HCT116 (cell line): ENCODE results near the gene EML1. TPM values are rescaled to one million over a fixed set of nuclear protein-coding genes. Genes with fewer than 3 reads are reported as not detected.

Experiments
- ATAC-seq: fragments of 200-7000 bp; cut with Tn5 transposase; 2 replicates; pipeline ENCODE4 v1.9.1; 2020; ENCODE audit warnings: mild to moderate bottlenecking, moderate library complexity
- BruUV-seq: library from RNA; stranded (reverse); fragments of 400-500 nt; replicated peaks from 2 replicates; lab custom pipeline; 2021; lab: Mats Ljungman, UMichigan
- CTCF ChIA-PET: fragments of 300-600 bp; sonication (Branson Sonifier 250); formaldehyde crosslinking; loops from one replicate; lab custom pipeline; 2021; ENCODE audit warnings: antibody characterized with exemption; lab: Charles Lee
- POLR2A ChIA-PET: fragments of 300-600, 350-600 bp; sonication (Branson Sonifier 250); formaldehyde crosslinking; loops from one replicate; lab custom pipeline; 2021; ENCODE audit warnings: antibody characterized with exemption; lab: Charles Lee
- RAD21 ChIA-PET, 2 experiments: fragments of 300-600 bp; sonication (Branson Sonifier 250); formaldehyde crosslinking; loops; one replicate each; lab custom pipeline; 2023; ENCODE audit warnings: low total read pairs in 2 of 2; ENCODE audit not compliant: uncharacterized antibody in 2 of 2, unreplicated experiment in 2 of 2, low non-redundant PET in 1 of 2; lab: Charles Lee
- DNase-seq: peaks from one replicate; pipeline ENCODE4 v3.0.0-alpha.2; 2010; ENCODE audit warnings: low read depth, low spot score
- H2AFZ ChIP-seq: fragments of 200-600 bp; shearing (Covaris generic), sonication (generic); 2 replicates; pipeline ENCODE4 v1.6.1; 2017; ENCODE audit warnings: low read depth, mixed run types, mixed read lengths, antibody characterized with exemption, low read length; ENCODE audit not compliant: poor library complexity, severe bottlenecking
- H3K27ac ChIP-seq: 2 replicates; pipeline ENCODE4 v1.5.1; 2012; ENCODE audit warnings: low read depth, low read length
- H3K27me3 ChIP-seq: fragments of 200-600 bp; sonication (generic); 2 replicates; pipeline ENCODE4 v1.6.1; 2016; ENCODE audit warnings: mixed run types, low read length, mixed read lengths; ENCODE audit not compliant: insufficient read depth
- H3K36me3 ChIP-seq, 2 experiments: fragments of 200-500 bp in 1 of 2; fragments of 200-600 bp in 1 of 2; sonication (Bioruptor generic) in 1 of 2; sonication (generic) in 1 of 2; 2 replicates each; pipeline versions ENCODE4 v1.5.1 to v1.6.1; 2014 to 2016; ENCODE audit warnings: low read length in 2 of 2, inconsistent platforms in 1 of 2, mixed read lengths in 1 of 2, mixed run types in 1 of 2; ENCODE audit not compliant: insufficient read depth in 2 of 2, control insufficient read depth in 1 of 2
- H3K4me1 ChIP-seq, 2 experiments: fragments of 200-600 bp in 1 of 2; sonication (generic) in 1 of 2; 2 replicates each; pipeline versions ENCODE4 v1.5.1 to v1.6.1; 2012 to 2017; ENCODE audit warnings: low read length in 2 of 2, inconsistent platforms in 1 of 2, mild to moderate bottlenecking in 1 of 2, mixed read lengths in 1 of 2, mixed run types in 1 of 2, moderate library complexity in 1 of 2; ENCODE audit not compliant: insufficient read depth in 2 of 2, control insufficient read depth in 1 of 2
- H3K4me2 ChIP-seq: fragments of 200-600 bp; sonication (generic); 2 replicates; pipeline ENCODE4 v1.6.1; 2017; ENCODE audit warnings: mixed run types, low read length, mixed read lengths
- H3K4me3 ChIP-seq, 2 experiments: fragments of 200-600 bp in 1 of 2; sonication (generic) in 1 of 2; replicated peaks in 1 of 2; 2 replicates each; pipeline ENCODE4 v1.5.1; 2011 to 2016; ENCODE audit warnings: low read length in 2 of 2, control low read depth in 1 of 2, low read depth in 1 of 2, mild to moderate bottlenecking in 1 of 2, mixed read lengths in 1 of 2, mixed run types in 1 of 2
- H3K79me2 ChIP-seq: fragments of 200-600 bp; sonication (generic); 2 replicates; pipeline ENCODE4 v1.6.1; 2017; ENCODE audit warnings: mild to moderate bottlenecking, mixed run types, low read length, moderate library complexity, mixed read lengths; ENCODE audit not compliant: insufficient read depth
- H3K9ac ChIP-seq: fragments of 200-600 bp; sonication (generic); 2 replicates; pipeline ENCODE4 v1.6.1; 2016; ENCODE audit warnings: low read length, mixed read lengths
- H3K9me2 ChIP-seq: fragments of 200-600 bp; sonication (generic), shearing (Covaris generic); 2 replicates; pipeline ENCODE4 v1.6.1; 2017; ENCODE audit warnings: mixed run types, mild to moderate bottlenecking, moderate library complexity; ENCODE audit not compliant: insufficient read depth
- H3K9me3 ChIP-seq, 2 experiments: fragments of 200-500 bp in 1 of 2; fragments of 200-600 bp in 1 of 2; sonication (Bioruptor generic) in 1 of 2; sonication (generic) in 1 of 2; 2 replicates each; pipeline ENCODE4 v1.6.1; 2014 to 2017; ENCODE audit warnings: low read length in 2 of 2, mixed read lengths in 2 of 2, inconsistent platforms in 1 of 2, low read depth in 1 of 2, mild to moderate bottlenecking in 1 of 2, mixed run types in 1 of 2, moderate library complexity in 1 of 2; ENCODE audit not compliant: control insufficient read depth in 1 of 2, insufficient read depth in 1 of 2
- H4K20me1 ChIP-seq: fragments of 200-600 bp; sonication (generic), shearing (Covaris generic); 2 replicates; pipeline ENCODE4 v1.6.1; 2017; ENCODE audit warnings: mixed run types, mild to moderate bottlenecking, moderate library complexity; ENCODE audit not compliant: insufficient read depth
- ATF3 ChIP-seq: IDR thresholded peaks from 2 replicates; pipeline ENCODE4 v1.6.1; 2012
- CBX3 ChIP-seq: IDR thresholded peaks from 2 replicates; pipeline ENCODE4 v1.6.1; 2012; ENCODE audit warnings: low read depth
- ELF1 ChIP-seq: IDR thresholded peaks from 2 replicates; pipeline ENCODE4 v1.6.1; 2012; ENCODE audit warnings: low read depth, borderline replicate concordance
- JUND ChIP-seq: IDR thresholded peaks from 2 replicates; pipeline ENCODE4 v1.6.1; 2012
- POLR2A ChIP-seq: IDR thresholded peaks from 2 replicates; pipeline ENCODE4 v1.7.0; 2011; ENCODE audit warnings: borderline replicate concordance; ENCODE audit not compliant: insufficient read depth, insufficient read length; ENCODE audit errors: extremely low read depth
- POLR2AphosphoS5 ChIP-seq: IDR thresholded peaks from 2 replicates; pipeline ENCODE4 v1.6.1; 2011; ENCODE audit warnings: mild to moderate bottlenecking, low read depth, low read length, moderate library complexity
- RAD21 ChIP-seq: IDR thresholded peaks from 2 replicates; pipeline ENCODE4 v1.6.1; 2012; ENCODE audit warnings: low read depth, mild to moderate bottlenecking
- REST ChIP-seq: IDR thresholded peaks from 2 replicates; pipeline ENCODE4 v1.6.1; 2012; ENCODE audit warnings: low read depth
- SIN3A ChIP-seq: IDR thresholded peaks from 2 replicates; pipeline ENCODE4 v1.6.1; 2012; ENCODE audit warnings: low read depth
- SP1 ChIP-seq: IDR thresholded peaks from 2 replicates; pipeline ENCODE4 v1.6.1; 2012; ENCODE audit warnings: low read depth
- SRF ChIP-seq: IDR thresholded peaks from 2 replicates; pipeline ENCODE4 v1.6.1; 2012; ENCODE audit warnings: low read depth
- TCF7L2 ChIP-seq: IDR thresholded peaks from 2 replicates; pipeline ENCODE4 v1.7.0; 2011; ENCODE audit warnings: borderline replicate concordance, inconsistent platforms; ENCODE audit not compliant: insufficient read depth, insufficient read length; ENCODE audit errors: extremely low read depth
- ZBTB33 ChIP-seq: IDR thresholded peaks from 2 replicates; pipeline ENCODE4 v1.6.1; 2011; ENCODE audit warnings: mild to moderate bottlenecking, low read length, moderate library complexity; ENCODE audit not compliant: insufficient replicate concordance; ENCODE audit errors: extremely low read depth
- ZFX ChIP-seq: fragments of 450-650 bp; IDR thresholded peaks from 2 replicates; pipeline ENCODE4 v1.6.1; 2017
- ZNF274 ChIP-seq: fragments of 200-500 bp; sonication (Bioruptor generic); IDR thresholded peaks from 2 replicates; pipeline ENCODE4 v1.6.1; 2014; ENCODE audit warnings: mild to moderate bottlenecking, low read depth, low read length, inconsistent platforms
- intact Hi-C: fragments of 100-400 bp; cut with micrococcal nuclease; formaldehyde crosslinking; loops from 2 replicates; pipeline ENCODE4 v1.10.0; 2022
- total RNA-seq: library from RNA; stranded (reverse); gene quantifications from one replicate; pipeline ENCODE4 v1.2.1, GENCODE V29; 2021; ENCODE audit not compliant: unreplicated experiment

EML1 gene
- total RNA-seq, 1 experiment from 2014 or later, result 7.4 TPM

- BruUV-seq, result no TSS peak
- no peaks in the 10 kb centered on the region for H3K36me3 ChIP-seq
- DNase-seq, result no peak
- TF ChIP-seq ATF3 (no peak), POLR2AphosphoS5 (no peak), RAD21 (no peak)
- TF ChIP-seq, all 23 proteins: peak for 0
- Histone ChIP-seq H3K9ac (no peak overlapping the region), H4K20me1 (no peaks in the 10 kb centered on the region), H3K79me2 (no peaks in the 10 kb centered on the region), H3K27me3 (peaks cover 21% of the 10 kb centered on the region), H3K9me3 (no peaks in the 10 kb centered on the region), H2AFZ (no peak overlapping the region), H3K4me2 (no peak overlapping the region), H3K9me2 (no peaks in the 10 kb centered on the region), H3K4me1 (peaks cover 0 to 2% of the 10 kb centered on the region in 2 experiments; a peak in 1 of 4 replicates), H3K27ac (no peak overlapping the region), H3K4me3 (no peak overlapping the region)
- ChIA-PET CTCF (interaction anchor here (0.6 kb wide), 1 partner anchor 124 kb away, joined by 3 read pairs; no protein-coding TSS in a partner anchor), RAD21 (no interaction called here), POLR2A (no interaction called here)
- ATAC-seq, result peak; percentile 47; the same call in 1 of the 2 replicates
- intact Hi-C loops, result no loop called here
Measured at GRCh38 chr14:99838639-99839134, 45.5 kb downstream of the EML1 start.

- H3K27me3 ChIP-seq, result peaks cover 18% of the 10 kb centered on the region
- no peaks in the 10 kb centered on the region for H4K20me1 ChIP-seq
- H3K79me2 ChIP-seq, result no peaks in the 10 kb centered on the region
- H2AFZ ChIP-seq, result no peak overlapping the region
- no peak overlapping the region for H3K9ac ChIP-seq
- DNase-seq (no peak), ATAC-seq (no peak)
- CTCF ChIA-PET, result no interaction called here
- no TSS peak for BruUV-seq
- POLR2A ChIA-PET, result no interaction called here
- RAD21 ChIA-PET, result no interaction called here
- no peak overlapping the region for H3K4me2 ChIP-seq
- H3K9me2 ChIP-seq, result no peaks in the 10 kb centered on the region
- H3K9me3 ChIP-seq, result no peaks in the 10 kb centered on the region
- intact Hi-C loops, result no loop called here
- no peak overlapping the region for H3K4me3 ChIP-seq
- H3K36me3 ChIP-seq, result no peaks in the 10 kb centered on the region
- no peak overlapping the region for H3K27ac ChIP-seq
- peaks cover 0 to 2% of the 10 kb centered on the region in 2 experiments; a peak in 1 of 4 replicates for H3K4me1 ChIP-seq
- TF ChIP-seq RAD21, result no peak
- TF ChIP-seq SRF, result no peak
- no peak for TF ChIP-seq SP1
- no peak for TF ChIP-seq REST
- no peak for TF ChIP-seq JUND
- TF ChIP-seq ZFX, result no peak
- TF ChIP-seq SIN3A, result no peak
- TF ChIP-seq POLR2AphosphoS5, result no peak
- TF ChIP-seq ELF1, result no peak
- TF ChIP-seq ZBTB33, result no peak
- TF ChIP-seq POLR2A, result no peak
- TF ChIP-seq TCF7L2, result no peak
- TF ChIP-seq ZNF274, result no peak
- TF ChIP-seq ATF3, result no peak
- no peak for TF ChIP-seq CBX3
Measured at GRCh38 chr14:99839696-99840095, 46.5 kb downstream of the EML1 start.
